ENCODE results near the gene SHROOM1. TPM values are rescaled to one million over a fixed set of nuclear protein-coding genes. Genes with fewer than 3 reads are reported as not detected.

The SHROOM1 gene
- total and polyA plus RNA-seq, 2 of the 8 experiments (the other 6 are each of a cell fraction or from before 2014, with no cell fraction given), result 3.9 to 5.2 TPM

- no peak for TF ChIP-seq MAX (IDR thresholded peaks at IDR 0.05)
Measured at GRCh38 chr5:132831095-132831860, 831 bp upstream of the SHROOM1 start (continued).

All from H1 (cell line).